NCI-H345 treated with DMSO at 0.1 percent for 48 hours (cell line): ENCODE results near the gene PSMB7.
A peak's percentile ranks its signal among the peaks of the same experiment; 100 is the strongest.

Source experiments
- DNase-seq: peaks from one replicate; lab custom pipeline; 2025; ENCODE audit not compliant: unreplicated experiment; lab: John Stamatoyannopoulos, UW

Gene PSMB7

DNA sequence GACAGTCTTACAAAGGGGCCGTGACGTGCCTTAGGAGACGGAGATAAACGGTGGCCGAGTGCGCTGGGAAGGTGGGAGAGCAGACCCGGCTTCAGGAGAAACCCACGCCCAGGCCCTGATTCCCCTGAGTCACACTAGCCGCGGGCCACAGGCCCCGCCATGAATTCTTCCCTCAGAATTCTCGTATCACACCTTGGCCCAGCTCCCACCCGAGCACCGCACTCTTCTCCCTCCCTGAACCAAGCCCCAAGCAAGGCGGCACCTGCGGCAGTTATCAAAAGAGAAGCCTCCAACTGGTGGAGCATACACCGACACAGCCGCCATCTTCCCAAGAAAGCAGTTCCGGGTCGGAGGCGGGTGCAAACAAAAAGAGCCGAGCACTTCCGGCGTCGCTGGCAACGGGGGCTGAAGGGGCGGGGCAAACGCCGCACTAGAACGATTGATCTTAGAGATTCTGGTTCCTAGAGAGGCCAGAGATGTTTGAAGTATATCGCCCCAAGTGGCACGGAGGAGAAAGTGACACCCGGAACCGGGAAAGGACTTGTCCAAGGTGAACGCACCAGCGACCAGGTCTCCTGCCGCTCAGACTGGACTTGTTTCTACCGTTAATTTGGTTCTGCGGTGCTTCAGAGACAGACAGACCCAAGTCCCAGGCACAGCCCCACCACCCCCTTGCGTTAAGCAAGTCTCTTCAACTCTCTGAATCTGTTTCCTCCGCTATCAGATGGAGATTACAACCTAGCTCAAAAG lies at the start of gene PSMB7:
Gene PSMB7 (minus strand): TSS at position 341 of the 750 bp plus-strand sequence. CDS start 17 bp downstream, at position 324.
- peak; percentile 95 for DNase-seq

DNA sequence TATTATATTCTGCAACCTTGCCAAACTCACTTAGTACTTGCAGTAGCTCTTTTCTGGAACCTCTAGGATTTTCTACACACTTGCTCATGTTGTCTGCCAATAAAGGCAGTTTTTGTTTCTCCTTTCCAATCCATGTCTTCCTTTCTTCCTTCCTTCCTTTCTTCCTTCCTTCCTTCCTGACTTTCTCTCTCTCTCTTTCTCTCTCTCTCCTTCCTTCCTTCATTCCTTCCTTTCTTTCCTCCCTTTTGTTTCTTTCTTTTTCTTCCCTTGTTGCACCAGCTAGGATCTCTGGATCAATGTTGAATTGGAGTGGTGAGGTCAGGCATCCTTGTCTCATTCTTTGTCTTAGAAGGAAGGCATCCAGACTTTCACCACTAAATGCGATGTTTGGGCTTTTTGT lies 47.5 kb upstream of the PSMB7 start:
- DNase-seq, result no peak

DNA sequence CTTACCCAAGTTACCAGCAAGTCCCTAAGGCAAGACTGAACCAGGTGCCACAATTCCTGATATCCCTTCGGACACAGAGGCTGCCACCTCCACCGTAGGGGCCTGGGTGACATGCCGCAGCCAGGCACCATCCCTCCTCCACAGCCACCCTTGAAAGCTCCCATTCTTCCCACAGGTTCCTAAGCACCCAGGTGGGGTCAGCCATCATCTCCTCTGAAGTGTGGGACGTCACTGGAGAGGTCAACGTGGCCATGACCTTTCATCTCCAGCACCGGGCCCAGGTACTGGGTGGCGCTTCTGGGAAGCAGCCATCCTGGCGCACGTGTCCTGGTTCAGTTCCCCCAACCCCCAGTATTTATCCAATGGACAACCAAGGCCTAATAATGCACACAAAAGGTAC lies 43.2 kb upstream of the PSMB7 start:
- no peak for DNase-seq

DNA sequence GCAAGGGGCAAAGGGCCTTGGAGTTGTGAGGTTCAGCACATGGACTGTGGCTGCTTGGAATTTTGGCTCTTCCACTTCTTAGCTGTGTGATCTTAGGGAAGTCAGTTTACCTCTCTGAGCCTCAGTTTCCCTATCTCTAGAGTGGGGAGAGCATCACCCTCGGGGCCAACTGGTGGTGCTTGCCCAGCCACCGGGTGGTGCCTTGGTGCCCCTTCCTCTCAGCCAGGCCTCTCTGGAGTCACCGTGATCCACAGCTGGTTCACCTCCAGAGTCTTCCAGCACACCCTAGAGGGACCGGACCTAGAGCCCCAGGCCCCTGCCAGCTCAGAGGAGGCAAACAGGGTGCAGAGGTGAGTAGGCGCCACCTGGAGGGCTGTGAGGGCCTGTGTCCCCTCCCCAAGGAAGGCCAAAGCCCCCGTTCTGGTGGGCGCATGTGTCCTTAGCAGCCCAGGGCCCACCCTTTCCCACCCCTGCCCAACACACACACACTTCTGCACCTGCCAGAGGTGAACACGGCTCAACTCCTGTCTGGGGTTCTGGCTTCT lies 42.7 kb upstream of the PSMB7 start:
- no peak for DNase-seq

DNA sequence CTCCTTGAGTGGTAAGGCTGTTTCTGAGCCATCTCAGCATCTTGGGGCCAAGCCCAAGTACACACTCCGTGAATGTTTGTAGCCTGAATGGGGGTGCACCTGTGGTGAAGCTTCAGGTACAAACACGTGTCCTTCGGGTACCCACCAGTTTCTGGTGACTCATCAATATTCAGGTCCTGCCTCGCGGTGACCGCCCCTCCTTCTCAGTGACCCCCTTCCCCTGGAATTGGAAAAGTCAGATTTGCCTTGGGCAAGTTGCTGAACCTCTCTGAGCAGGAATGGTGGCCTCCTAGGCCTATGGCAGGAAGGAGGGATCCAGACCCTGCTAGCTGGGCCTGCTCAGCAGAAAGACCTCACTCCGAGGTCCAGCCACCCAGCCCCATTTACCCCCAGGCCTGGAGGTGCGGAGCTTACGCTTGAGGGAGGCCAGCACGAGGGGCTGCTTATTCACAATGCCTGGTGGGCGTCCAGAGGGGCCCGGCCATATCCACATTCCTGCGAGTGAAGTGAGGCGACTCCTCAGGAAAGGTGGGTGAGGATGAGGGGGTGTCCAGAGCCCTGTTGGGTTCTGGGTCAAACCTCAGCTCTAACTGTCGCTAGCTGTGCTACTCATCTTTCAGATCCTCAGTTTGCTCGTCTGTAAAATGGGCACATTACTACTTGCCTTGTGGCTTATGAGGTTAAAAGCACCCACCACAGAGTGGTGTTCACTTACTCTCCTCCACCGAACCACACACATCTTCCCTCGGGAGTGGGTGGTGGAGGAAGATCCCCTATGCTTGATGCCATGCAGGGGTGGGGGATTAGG lies 42.0 kb upstream of the PSMB7 start:
- no peak for DNase-seq

DNA sequence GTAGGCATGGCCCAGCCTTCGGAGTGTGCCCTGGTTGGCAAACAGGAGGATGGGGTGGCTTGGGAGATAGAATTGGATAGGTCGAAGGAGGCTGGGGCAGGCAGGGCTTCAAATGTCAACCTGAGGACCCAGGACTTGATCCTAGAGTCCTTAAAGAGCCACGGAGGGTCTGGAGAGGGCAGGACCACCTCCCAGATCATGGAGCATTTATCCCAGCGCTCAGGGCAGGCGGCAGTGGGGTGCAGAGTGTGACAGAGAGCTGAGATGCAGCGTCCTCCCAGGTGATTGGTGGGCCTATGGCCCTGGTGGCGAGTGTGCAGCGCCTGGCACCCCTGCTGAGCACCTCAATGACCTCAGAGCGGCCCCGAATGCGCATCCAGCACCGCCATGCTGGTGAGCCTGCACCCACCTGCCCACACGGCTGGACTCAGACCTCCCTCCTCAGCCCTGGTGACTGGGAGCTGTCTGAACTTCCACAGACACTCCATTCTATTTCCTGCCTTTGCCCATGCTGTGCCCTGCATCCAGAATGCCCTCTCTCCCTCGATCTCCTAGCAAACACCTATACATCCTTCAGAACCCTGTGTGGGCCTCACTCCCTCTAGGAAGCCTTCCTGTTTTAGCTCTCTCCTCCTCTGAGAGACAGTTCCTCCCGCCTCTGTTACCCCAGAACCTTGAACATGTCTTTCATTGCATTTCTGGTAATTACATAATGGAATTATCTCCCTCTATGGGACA lies 41.3 kb upstream of the PSMB7 start:
- no peak for DNase-seq

DNA sequence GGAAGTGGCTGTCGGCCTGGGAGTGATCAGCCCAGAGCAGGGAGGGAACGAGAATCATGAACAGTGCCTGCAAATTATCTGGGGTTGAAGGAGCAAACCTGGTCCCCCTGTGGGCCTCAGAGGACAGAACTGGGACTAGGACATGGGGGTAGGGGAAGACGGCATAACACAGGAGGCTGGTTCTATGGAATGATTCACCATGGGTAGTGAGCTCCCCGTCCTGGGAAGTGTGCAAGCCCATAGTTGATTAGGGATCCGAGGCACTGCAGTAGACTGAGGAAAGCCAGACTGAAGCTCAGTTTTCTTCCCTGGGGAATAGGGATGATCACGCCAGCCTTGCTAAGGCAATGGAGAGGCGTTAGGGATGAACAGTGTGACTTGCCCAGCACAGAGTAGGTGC lies 40.6 kb upstream of the PSMB7 start:
- DNase-seq, result no peak

DNA sequence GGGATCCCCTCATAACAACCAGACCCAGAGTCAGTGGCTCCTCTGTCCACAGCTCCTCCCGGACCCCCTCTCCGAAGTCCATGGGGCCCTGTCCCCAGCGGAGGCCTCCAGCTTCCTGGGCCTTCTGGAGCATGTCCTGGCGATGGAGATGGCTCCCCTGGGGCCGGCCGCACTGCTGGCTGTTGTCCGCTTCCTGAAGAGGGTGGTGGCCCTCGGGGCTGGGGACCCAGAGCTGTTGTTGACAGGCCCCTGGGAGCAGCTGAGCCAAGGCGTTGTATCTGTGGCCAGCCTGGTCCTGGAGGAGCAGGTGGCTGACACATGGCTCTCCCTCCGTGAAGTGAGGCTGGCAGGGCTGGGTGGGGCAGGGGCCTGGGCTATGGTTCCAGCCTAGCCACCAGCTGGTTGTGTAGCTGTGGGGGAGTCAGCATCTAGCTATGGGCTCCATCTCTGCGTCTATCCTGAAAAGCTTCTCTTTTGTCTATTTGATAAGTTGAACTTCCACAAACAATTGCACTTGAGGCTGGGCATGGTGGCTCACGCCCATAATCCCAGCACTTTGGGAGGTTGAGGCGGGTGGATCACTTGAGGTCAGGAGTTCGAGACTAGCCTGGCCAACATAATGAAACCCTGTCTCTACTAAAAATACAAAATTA lies 39.7 kb upstream of the PSMB7 start:
- no peak for DNase-seq

DNA sequence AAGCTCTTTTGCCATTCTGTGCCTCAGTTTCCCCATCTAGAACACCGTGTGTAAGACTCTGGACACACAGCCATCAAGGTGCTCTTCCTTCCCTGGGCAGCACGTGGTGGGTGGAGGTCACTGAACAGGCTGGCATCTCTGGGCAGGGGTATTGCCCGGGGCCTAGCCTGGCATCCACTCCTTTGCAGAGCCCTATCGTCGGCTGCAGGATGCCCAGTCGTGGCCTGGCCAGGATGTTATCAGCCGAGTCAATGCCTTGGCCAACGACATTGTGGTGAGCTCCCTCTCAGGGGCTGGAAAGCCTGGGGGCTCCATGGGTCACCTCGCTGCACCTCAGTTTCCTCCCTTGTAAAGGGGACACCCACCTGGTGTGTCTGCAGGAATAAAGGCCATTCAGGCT lies 39.1 kb upstream of the PSMB7 start:
- DNase-seq, result no peak

DNA sequence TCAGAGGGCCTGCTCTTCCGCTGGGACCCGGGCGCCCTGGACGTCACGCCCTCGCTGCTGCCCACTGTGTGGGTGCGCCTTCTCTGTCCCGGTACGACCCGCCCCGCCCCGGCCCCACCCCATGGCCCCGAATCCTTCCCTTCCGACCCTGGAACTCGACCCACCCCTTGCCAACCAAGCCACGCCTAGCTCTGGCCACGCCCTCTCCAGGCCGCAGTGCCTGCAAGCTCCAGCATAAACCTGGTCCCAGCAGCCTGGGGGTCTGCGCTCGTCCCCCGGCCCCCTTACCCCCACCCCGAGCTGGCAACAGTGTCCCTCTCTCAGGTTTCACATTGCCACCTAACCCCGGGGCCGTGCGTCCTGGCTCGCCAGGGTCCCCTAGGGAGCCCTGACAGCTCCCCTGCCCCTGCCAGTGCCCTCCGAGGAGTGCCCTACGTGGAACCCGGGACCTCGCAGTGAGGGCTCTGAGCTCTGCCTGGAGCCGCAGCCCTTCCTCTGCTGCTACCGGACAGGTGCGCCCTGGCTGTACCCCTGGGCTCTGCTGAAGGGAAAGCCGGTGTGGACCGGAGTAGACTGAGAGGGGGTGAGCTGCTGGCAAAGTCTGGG lies 38.4 kb upstream of the PSMB7 start:
- DNase-seq, result no peak

DNA sequence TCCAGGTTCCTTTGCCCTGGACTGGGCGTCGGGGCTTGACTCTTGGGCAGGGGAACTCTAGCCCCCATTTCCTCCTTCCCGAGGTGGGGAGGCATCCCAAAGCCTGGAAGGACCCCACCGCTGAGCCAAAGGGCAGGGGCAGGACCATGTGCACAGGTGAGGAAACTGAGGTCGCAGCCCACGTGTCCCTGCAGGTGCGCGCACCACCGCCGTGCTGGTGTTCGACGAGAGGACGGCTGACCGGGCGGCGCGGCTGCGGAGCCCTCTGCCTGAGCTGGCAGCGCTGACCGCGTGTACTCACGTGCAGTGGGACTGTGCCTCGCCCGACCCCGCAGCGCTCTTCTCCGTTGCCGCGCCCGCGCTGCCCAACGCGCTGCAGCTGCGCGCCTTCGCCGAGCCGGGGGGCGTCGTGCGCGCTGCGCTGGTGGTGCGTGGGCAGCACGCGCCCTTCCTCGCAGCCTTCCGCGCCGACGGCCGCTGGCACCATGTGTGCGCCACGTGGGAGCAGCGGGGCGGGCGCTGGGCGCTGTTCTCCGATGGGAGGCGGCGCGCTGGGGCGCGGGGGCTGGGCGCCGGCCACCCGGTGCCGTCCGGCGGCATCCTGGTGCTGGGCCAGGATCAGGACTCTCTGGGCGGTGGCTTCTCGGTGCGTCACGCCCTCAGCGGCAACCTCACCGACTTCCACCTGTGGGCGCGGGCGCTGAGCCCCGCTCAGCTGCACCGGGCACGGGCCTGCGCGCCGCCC lies 37.8 kb upstream of the PSMB7 start:
- no peak for DNase-seq

DNA sequence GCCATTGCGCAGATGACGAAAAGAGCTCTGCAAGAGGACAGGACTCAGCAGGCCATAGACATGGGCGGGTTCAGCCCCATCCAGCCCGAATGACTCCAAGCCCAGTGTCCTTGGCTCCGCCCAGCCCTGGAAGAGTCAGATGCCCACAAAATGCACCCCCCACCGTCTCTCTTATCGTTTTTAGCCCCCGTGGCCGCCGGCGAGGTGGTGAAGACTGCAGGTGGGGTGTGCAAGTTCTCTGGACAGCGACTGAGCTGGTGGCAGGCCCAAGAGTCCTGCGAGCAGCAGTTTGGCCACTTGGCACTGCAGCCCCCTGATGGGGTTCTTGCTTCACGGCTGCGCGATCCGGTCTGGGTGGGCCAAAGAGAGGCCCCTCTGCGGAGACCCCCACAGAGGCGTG lies 37.1 kb upstream of the PSMB7 start:
- no peak for DNase-seq

DNA sequence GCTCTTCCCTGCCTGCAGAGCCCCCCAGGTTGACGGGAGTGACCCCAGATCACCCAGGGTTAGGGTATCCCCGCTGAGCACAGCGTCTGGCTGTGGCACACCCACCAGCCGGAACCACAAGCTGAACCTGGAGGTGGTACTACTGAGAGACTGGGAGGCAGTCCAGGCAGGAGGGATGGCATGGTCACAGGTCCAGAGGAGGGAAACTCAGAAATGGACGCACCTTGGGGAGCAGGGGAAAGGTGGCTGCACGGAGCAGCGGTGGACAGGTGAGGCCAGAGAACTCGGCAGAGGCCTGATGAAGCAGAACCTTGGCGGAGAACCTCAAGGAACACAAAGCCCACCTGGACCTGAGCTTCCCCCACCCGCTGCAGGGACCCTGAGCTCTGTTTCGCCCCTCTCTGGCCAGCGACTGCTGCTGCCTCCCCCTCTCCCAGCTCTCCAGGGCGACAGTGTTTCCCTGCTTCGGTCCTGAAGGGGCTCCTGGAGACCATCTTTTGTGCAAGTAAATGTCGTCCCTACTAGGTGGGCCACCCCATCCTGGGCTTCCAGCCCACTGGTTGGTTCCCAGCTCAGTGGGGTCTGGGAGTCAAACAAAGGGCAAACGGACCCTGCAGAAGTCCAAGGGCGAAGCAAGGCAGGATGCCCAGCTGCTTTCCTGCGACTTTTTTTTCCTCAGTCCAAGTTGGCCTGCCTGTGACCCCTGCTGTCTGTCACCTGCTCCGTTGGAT lies 35.9 kb upstream of the PSMB7 start:
- DNase-seq, result no peak

DNA sequence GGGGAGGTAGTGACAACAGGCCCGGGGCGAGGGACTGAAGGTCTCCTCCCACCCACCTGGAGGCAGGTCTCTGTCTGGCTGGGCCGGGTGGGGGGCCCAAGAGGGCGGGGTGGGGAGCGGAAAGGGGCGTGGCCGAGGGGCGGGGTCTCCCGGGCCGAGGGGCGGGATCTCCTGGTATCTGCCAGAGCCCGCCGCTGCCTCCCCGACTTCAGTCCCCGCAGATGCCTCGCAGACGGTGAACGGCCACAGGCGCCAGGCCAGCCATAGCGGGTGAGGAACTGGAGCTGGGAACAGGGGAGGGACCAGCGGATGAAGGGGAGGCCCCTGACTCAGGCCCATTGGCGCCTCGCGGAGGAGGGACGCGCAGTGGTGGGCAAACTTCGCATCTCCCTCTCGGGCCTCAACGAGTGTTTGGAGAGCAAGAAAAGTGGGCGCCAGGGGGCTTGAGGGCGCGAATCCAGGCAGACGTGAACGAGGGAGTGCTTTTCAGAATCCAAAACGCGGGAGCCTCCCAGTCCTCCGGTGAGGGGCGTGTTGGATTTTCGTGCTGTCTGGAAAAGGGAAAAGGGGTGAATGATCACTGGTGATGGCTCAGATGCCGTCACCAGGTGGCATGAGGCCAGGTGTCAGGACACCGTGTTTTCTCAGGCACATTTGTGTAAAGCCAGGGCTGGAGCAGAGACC lies 35.1 kb upstream of the PSMB7 start, which contains the start of gene ADGRD2:
Gene ADGRD2 (plus strand): TSS at position 211 of the 684 bp plus-strand sequence. CDS start 1,216 bp downstream, outside the sequence.
- peak; percentile 43 for DNase-seq

DNA sequence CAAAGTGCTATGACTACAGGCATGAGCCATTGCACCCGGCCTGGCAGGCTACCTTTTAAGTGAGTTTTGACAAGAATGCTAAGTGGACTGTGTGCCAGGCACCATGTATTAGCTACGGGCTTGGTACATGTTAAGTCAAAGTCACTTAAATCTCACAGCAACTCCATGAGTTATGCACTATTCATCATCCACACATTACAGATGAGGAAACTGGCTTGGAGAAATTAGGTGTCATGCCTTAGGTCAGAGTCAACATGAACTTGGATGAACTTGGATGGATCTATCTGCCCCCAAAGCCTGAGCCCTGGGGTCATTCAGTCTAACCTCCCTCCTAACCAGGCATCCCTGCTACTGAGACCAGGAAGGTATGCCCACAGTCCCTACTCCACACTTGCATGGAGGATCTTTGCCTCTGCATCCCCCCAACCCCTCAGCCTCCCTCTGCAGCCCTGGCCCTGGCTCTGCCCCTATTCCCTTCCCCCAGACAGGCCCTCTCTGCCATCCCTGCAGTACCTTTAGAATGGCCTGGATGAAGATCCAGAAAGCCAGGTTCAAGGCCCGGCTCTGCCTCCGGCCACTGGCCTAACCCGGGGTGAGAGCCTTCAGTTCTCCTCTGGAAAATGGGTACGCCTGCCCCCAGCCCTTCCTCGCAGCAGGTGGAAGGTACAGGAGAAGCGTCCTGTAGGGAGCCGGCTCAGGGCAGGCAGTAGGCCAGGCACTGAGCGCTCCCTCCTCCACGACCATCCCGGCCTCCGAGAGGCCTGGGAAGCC lies 34.3 kb upstream of the PSMB7 start:
- no peak for DNase-seq

DNA sequence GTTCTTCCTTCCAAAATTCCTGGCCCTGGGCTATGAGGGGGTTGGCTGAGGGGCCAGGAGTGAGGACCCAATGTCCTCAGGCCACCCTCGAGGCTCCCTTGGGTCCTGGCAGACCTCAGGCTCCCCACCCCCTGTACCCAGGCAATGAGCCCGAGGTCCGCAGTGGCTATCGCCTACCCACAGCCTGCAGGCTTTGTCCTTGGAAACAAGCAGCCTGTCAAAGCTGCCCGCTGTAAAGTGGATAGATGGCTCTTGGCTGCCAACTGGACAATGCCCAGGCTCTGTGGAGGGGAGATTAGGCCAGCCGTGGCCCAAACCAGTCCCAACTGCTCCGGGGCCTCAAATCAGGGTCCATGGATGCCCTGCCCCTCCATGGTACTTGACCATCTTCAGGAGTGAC lies 32.8 kb upstream of the PSMB7 start:
- DNase-seq, result no peak

DNA sequence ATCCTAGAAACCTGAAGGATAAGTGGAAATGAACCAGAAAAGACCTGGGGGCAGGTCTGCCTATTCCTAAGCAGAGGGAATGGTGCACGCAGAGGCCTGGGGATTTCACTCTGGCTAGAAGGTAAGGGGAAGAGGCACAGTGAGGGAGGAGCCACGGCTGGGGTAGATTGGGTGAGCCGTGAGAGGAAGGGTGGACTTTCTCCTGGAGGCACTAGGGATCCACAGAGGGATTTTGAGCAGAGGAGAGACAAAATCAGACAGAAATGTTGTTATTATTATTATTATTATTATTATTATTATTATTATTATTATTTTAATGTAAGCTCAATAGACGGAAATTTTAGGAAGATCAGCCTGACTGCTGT lies 32.0 kb upstream of the PSMB7 start:
- no peak for DNase-seq

DNA sequence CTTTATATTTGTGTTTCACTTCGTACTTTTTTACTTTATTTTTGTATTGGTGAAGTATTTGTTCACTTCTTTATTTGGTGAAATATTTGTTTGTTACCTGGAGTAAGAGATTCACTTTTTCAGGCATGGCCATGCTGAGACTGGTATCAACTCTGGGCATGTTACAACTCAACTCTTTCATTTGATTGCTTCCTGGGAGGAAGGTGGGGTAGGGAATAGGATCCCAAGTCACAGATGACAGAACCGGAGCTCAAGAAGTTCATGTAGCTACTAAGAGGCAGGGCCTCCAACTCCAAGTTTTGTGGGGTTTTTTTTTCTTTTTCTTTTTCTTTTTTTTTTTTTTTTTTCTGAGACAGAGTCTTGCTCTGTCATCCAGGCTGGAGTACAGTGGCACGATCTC lies 28.9 kb upstream of the PSMB7 start:
- DNase-seq, result no peak
